Renal pelvis (tissue), 4 donors: ENCODE data around the gene SPEG. TPM values are rescaled to one million over a fixed set of nuclear protein-coding genes. Genes with fewer than 3 reads are reported as not detected.
"Not testable (repeated sequence)": the region's sequence is repeated elsewhere in the genome, so short reads cannot be mapped to it uniquely, and the experiment has no call there.

ENCODE experiments used
- DNase-seq: peaks from one replicate; pipeline ENCODE4 v3.0.0-alpha.2; 2013
- polyA plus RNA-seq, 3 donors: library from polyadenylated mRNA; unstranded; fragments of 120-200 nt; gene quantifications; one replicate each; pipeline ENCODE4 v1.2.1, GENCODE V29; 2013; ENCODE audit not compliant: insufficient read length in 3 of 3

Gene SPEG
- polyA plus RNA-seq, 3 donors, result 13.1 to 16.9 (median 13.5) TPM

DNA sequence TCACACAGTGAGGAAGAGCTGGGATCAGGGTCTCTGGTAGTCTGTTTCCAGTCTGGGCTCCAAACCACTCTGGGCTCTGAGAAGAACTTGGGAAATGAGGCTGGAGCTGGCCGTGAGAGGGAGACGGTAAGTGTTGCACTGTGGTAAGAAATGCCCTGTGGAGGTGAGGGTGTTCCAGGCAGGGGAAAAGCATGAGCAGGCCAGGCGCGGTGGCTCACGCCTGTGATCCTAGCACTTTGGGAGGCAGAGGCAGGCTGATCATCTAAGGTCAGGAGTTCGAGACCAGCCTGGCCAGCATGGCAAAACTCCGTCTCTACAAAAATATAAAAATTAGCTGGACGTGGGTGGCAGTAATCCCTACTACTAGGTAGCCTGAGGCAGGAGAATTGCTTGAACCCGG is 30.8 kb upstream of the SPEG start:
- no peak for DNase-seq

DNA sequence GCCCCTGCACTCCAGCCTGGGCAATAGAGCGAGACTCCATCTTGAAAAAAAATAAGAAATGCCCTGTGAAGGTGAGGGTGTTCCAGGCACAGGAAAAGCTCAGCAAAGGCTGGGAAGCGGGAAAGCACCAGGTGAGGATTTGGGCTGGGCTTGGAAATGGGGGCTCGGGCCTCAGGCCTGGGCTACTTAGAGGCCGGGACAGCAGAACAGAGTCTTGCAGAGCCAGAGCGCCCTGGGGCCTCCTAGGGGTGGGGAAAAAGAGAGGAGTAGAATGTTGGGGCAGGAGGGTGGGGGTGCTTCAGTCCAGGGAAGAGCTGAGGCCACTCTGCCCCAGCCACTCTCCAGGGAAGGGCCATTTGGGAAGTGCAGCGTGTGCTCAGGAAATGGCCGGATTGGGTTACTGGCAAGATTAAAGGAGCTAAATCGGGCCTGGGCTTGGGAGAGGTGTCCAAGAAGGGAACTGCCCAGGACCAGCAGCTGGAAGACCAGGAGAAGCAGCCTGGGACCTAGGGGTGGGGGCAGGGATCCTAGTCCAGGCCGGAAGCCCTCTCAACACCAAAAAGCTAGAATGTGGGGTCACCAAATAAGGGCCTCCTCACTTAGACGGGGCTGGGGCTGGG is 30.2 kb upstream of the SPEG start:
- DNase-seq, result no peak

DNA sequence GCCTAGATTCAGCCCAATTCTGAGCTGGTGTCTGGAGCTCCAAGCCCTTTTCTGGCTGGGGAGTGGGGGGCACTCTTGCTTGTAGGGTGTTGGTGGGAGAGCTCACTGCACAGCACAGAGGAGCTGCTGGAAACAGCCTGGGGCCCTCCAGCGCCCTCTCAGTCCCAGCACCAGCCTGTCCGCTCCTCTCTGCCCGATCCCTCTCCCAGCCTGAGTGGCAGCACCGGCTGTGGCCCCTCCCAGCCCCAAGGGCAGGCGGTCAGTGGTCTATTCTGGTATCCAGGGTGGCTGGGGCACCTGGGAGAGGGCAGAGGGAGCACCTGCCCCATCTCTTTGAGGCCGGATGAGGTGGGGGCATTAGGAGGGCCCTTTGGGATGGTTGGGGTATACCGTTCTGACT is 29.7 kb upstream of the SPEG start:
- DNase-seq, result no peak

DNA sequence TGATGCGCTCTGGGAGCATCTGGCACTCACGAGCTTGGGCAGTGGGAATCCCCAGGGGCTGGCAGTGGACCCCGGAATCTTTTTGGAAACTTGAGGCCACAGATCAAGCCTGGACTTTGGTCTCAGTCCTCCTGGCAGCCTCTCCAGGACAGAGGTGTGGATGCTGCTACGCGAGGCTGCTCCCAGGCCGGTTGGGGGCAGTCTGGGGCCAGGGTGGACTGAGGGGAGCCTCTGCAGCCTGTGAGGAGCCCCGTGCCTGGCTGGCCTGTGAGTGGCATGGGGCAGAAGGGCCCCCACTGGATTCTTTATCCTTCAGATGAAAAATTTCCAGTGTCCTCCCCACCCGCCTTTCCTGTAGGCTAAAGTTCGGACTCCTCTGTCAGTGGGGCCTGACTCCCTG is 29.2 kb upstream of the SPEG start:
- DNase-seq, result no peak

DNA sequence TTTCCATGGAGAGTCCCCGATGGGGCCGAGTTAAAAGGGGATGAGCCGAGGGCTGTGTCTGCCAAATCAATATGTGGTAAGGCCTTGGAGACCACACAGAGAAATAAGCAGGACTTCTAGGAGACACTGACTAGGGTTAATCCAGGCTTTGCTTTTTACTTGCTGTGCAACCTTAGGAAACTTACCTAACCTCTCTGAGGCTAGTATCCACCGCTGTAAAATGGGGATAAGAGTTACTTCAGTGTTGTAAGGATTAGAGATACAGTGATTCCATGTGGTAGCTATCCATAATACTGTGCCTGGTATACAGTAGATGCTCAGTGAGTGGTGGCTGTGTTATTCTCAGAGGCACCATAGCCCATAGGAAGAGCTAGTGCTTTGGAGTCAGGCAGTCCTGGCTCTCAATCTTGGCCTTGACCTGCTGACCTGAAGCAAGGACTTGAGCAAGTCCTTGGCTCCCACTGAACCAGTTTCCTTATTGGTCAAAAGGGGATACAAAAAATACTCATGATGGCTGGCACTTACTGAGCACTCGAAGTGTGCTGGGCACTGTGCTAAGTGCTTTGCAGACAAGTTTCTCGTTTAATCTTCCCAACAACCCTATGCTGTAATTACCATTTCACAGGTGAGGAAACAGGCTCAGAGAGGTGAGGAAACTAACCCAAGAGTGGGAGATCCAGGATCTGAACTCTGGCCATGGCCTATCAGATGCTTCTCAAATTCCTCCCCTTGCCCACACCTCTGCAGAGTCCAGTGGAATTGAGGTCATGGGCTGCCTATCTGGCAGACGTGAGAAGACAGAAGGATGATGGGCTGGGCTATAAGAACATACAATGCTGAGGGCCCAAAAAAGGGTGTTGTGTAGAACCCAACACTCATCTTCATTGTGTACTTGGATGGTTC is 28.4 kb upstream of the SPEG start:
- no peak for DNase-seq

DNA sequence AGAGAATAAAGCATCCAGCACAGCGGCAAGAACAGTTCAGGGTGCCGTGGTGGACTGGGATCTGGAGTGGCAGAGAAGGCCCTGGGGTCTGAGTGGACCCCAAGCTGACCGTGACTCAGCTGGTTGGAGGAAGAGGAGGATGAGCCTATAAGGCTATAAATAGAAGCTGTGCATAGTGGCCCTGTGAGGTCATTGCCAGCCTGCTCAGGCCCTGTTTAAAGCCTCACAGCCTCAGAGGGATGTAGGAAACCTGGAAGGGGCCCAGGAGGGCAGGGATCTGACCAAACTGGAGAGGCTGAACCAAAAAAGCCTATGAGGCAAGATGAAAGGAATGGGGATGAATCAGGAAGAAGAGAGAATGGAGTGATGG is 27.8 kb upstream of the SPEG start:
- no peak for DNase-seq

DNA sequence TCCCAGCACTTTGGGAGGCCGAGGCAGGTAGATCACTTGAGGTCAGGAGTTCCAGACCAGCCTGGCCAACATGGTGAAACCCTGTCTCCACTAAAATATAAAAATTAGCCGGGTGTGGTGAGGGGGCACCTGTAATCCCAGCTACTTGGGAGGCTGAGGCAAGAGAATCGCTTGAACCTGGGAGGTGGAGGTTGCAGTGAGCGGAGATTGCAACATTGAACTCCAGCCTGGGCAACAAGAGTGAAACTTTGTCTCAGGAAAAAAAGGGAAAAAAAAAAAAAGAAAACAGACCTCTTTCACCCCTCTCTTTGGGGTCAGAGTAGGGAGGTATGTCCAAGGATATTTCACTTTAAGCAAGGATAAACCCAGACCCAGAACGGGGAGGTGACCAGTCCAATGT is 27.3 kb upstream of the SPEG start:
- DNase-seq, result not testable (repeated sequence)

DNA sequence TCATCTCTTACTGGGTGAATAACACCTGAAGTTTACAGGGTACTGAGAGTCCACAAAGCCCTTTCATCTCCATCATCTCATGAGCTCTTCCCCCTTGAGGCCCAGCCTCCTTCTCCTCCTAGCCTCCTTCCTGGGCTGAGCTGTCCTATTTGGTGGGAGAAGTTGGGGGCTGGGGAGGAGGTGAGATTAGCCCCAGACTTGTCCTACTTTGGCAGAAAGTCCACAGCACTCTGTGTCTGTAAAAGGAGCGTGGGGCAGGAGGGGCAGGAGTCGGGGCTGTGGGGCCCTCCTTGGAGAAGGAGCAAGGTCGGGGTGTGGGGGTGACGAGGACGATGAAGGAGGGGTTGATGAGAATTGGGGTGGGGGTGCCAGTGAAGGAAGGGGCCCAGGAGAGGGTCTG is 26.4 kb upstream of the SPEG start:
- no peak for DNase-seq

DNA sequence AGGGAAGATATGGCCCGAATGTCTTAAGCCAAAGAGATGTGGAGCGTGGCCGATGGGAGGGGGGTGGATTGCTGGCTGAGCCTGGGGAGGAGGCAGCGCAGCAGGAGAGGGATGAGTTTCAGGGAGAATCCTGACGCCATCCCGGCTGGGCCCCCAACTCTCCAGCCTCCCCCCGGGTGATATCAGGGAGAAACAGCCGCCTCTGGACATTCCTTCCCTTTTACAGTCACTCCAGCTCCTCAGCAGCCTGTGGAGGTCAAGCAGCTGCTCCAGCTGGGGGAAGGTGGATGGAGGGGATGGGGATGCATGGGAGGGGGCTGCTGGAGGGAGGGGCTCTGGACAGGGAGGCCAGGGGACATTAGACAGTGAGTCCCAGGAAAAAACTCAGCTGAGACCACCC is 26.0 kb upstream of the SPEG start:
- DNase-seq, result peak; percentile 17

DNA sequence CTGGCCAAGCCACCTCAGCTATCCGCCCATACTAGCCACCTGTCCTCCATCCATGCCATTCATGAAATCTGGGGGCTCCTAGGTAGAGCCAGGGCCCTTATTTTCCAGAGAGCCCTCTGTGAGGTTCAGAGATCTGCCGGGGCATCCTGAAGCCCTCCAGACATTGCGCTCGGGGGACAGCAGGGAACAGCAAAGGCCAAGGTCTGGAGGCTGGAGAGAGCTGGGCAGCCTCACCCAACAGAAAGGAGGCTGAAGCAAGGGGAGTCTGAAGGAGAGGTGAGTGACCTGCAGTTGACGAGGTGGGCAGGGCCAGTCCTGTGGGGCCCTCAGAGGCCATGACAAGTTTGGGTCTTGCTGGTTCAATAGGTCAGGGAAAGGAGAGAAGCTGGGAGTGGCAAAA is 25.0 kb upstream of the SPEG start:
- DNase-seq, result no peak

DNA sequence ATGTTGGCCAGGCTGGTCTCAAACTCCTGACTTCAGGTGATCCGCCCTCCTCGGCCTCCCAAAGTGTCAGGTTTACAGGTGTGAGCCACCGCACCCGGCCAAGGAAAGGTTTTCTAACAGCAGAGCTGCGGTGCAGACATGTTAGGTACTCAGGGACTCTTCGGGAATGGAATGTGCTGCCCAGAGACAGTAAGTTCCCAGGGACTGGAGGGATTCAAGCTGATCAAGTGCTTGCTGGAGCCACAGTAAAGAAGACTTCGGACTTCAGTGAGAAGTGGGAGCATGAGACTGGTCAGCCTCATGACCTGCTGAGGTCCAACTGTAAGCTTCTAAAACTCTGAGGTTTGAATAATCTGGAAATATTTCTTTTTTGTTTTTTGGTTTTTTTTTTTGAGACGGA is 24.3 kb upstream of the SPEG start:
- DNase-seq, result no peak

DNA sequence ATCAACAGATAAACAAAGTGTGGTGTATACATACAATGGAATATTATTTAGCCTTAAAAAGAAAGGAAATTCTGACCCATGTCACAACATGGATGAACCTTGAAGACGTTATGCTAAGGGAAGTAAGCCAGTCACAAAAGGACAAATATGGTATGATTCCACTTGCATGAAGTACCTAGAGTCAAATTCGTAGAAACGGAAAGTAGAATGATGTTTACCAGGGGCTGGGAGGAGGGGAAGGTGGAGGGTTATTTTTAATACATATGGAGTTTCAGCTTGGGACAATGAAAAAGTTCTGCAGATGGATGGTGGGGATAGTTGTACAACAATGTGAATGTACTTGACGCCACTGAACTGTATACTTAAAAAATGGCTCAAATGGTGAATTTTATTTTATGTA is 19.8 kb upstream of the SPEG start:
- DNase-seq, result no peak

DNA sequence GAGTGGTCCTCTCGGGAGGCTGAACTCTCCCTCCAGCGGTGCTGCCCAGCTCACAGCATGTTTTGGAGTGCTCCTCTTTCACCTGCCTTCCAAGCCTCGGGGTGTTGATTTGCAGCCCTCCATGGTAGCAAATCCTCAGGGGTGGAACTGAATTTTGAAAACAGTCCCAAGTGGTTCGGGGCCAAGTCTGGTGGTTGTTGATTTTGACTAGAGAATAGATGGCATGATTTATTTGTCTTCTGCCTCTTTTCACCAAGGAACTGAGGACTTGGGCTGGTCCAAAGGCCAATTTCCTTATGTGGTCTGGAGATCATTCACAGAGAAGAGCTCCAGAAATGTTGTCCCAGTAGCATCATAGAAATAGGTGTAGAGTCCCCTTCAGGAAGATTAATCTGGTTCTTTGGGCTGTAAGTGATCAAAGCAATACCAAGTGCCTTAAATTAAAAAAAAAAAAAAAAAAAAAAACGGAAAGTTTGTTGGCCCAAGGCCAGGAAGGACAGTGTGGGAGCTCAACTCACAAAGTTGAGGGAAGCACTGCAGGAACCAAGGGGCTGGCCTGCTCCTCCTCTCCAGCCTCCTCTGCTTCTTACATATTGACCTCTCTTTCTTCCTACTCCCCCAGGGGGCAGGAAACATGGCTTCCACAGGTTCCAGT is 18.9 kb upstream of the SPEG start:
- DNase-seq, result no peak

DNA sequence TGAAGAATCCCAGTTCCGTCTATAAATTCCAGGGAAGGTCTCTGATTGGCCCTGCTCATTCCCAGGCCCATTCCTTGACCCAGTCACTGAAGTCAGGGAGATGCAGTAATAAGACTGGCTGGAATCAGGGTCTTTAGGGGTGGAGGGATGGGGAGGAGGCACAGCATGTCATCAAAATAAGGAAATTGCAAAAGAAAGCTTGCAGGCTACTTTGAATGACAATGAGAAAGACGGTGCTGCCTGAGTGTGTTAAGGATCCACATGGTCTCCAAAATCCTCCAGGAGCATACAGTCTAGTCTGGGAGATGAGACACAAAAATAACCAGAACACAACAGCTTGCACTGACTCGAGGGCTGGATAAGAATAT is 18.4 kb upstream of the SPEG start:
- DNase-seq, result no peak

DNA sequence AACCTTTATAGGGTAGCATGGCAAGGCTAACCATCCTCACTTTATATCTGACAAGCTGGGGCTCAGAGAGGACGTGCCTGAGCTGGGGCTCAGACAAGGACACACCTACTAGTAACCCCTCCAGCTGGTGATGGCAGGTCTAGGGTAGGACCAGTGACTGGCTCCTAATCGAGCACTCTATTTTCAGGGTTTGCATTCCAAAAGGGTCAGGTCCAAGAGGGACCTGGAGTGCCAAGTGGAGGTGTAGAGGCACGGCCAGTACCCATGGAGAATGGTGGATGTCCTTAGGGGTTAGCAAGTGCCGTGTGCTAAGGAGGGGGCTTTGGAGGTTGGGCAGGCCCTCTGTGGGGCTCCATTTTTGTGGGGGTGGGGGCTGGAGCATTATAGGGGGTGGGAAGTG is 17.7 kb upstream of the SPEG start:
- no peak for DNase-seq

DNA sequence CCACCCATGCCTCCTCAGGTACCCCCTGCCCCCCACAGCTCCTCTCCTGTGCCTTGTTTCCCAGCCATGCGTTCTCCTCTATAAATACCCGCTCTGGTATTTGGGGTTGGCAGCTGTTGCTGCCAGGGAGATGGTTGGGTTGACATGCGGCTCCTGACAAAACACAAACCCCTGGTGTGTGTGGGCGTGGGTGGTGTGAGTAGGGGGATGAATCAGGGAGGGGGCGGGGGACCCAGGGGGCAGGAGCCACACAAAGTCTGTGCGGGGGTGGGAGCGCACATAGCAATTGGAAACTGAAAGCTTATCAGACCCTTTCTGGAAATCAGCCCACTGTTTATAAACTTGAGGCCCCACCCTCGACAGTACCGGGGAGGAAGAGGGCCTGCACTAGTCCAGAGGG is 17.3 kb upstream of the SPEG start:
- no peak for DNase-seq

DNA sequence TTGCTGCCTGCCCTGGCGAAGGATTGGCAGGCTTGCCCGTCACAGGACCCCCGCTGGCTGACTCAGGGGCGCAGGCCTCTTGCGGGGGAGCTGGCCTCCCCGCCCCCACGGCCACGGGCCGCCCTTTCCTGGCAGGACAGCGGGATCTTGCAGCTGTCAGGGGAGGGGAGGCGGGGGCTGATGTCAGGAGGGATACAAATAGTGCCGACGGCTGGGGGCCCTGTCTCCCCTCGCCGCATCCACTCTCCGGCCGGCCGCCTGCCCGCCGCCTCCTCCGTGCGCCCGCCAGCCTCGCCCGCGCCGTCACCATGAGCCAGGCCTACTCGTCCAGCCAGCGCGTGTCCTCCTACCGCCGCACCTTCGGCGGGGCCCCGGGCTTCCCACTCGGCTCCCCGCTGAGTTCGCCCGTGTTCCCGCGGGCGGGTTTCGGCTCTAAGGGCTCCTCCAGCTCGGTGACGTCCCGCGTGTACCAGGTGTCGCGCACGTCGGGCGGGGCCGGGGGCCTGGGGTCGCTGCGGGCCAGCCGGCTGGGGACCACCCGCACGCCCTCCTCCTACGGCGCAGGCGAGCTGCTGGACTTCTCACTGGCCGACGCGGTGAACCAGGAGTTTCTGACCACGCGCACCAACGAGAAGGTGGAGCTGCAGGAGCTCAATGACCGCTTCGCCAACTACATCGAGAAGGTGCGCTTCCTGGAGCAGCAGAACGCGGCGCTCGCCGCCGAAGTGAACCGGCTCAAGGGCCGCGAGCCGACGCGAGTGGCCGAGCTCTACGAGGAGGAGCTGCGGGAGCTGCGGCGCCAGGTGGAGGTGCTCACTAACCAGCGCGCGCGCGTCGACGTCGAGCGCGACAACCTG is 16.3 kb upstream of the SPEG start, which contains the start of gene DES:
Gene DES (plus strand): TSS at position 223 of the 857 bp plus-strand sequence. CDS start 86 bp downstream, at position 309.
- DNase-seq, result no peak

DNA sequence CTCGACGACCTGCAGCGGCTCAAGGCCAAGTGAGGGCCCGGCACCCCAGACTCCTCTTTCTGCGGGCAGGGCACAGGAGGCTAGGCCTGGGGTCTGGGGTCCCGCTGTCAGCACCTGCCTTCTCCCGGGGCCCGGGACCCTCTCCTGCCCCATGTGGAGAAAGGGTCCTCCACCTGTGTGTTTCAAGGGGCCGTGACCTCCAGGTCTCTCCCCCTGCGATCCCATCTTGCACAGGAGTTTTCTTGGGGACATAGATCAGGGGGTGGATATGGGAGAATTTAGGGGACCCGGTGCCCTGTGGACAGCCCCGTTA is 15.7 kb upstream of the SPEG start:
- DNase-seq, result no peak

DNA sequence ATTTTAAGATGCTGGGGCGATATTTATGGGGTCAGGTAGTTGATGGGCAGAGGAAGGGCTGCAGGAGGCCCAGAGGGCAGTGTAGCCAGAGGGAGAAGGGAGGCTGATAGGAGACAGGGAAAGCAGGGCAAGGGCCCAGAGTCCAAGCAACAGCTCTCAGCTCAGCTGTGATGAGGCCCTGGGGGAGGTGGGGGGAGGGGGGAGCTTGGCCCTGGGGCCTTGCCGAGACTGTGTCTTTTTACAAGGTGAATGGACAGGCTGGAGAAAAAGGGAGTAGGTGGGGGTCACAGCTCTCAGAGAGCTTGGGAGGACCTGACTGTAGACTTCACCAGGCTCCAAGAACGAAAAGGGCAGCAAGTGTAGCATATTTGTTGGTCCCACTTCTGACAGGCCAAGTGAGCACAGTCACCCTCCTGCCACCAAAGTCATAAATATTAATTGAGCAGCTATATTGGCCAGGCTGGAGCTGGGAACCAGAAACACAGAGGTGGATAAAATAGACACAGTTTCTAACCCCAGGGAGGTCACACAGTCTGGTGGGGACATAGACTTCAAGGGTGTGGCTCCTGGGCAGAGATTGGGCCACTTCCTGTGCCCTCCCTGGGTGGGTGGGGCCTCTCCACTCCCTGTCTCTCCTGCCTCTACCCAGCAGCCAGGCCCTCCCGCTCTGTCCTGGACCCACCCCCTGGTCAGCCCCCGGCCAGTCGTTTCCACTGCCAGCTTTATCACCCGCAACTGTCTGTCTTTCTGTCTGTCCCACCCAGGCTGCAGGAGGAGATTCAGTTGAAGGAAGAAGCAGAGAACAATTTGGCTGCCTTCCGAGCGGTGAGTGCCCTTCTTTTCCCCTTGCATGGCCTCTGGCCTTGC is 15.1 kb upstream of the SPEG start:
- DNase-seq, result no peak

DNA sequence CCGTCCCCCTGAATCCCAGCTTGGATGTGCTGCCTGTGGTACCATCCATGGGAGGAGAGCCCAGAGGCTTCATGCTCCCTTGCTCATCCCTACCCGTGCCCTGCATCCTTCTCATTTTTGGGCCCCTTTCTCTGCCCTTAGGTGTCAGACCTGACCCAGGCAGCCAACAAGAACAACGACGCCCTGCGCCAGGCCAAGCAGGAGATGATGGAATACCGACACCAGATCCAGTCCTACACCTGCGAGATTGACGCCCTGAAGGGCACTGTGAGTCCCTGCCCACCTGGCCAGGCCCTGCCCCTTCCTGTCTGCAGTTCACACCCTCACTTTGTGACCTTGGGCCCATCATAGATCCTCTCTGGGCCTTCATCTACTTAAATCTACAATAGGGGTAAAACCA is 14.0 kb upstream of the SPEG start:
- no peak for DNase-seq

DNA sequence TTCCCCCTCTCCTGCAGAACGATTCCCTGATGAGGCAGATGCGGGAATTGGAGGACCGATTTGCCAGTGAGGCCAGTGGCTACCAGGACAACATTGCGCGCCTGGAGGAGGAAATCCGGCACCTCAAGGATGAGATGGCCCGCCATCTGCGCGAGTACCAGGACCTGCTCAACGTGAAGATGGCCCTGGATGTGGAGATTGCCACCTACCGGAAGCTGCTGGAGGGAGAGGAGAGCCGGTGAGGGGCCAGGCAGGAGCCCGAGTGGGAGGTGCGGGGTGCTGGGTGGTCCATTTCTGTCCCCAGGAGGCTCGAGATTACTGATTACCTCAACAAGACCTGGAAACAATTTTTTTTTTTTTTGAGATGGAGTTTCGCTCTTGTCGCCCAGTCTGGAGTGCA is 13.3 kb upstream of the SPEG start:
- no peak for DNase-seq
